GM23338 (cell line): ENCODE measurements around the gene RNF141. TPM values are rescaled to one million over a fixed set of nuclear protein-coding genes. Genes with fewer than 3 reads are reported as not detected.

ENCODE experiments used
- ATAC-seq: fragments of 200-7000 bp; cut with Tn5 transposase; 3 replicates; pipeline ENCODE4 v1.9.1; 2020
- DNase-seq: peaks from one replicate; pipeline ENCODE4 v3.0.0-alpha.2; 2015; ENCODE audit warnings: low spot score
- H2AFZ ChIP-seq: fragments of 200-600 bp; sonication (generic); 2 replicates; pipeline ENCODE4 v1.8.0; 2016; ENCODE audit warnings: antibody characterized with exemption, mild to moderate bottlenecking, moderate library complexity
- H3F3A ChIP-seq: fragments of 200-600 bp; sonication (generic); replicated peaks from 2 replicates; pipeline ENCODE4 v1.8.0; 2017; ENCODE audit warnings: antibody characterized with exemption, mixed run types, low read depth
- H3K27ac ChIP-seq: fragments of 200-600 bp; sonication (generic); 2 replicates; pipeline ENCODE4 v1.6.1; 2016; ENCODE audit warnings: low read depth
- H3K27me3 ChIP-seq: fragments of 200-600 bp; sonication (generic); 2 replicates; pipeline ENCODE4 v1.8.0; 2016; ENCODE audit warnings: mild to moderate bottlenecking, mixed run types, moderate library complexity; ENCODE audit not compliant: insufficient read depth
- H3K36me3 ChIP-seq: fragments of 200-600 bp; sonication (generic); 2 replicates; pipeline ENCODE4 v1.8.0; 2016; ENCODE audit warnings: mild to moderate bottlenecking; ENCODE audit not compliant: insufficient read depth
- H3K4me1 ChIP-seq: fragments of 200-600 bp; sonication (generic); 2 replicates; pipeline ENCODE4 v1.8.0; 2016; ENCODE audit warnings: mild to moderate bottlenecking, moderate library complexity; ENCODE audit not compliant: insufficient read depth
- H3K4me2 ChIP-seq: fragments of 200-600 bp; sonication (generic); 2 replicates; pipeline ENCODE4 v1.7.1; 2017; ENCODE audit warnings: mixed run types
- H3K4me3 ChIP-seq: fragments of 200-600 bp; sonication (generic); 2 replicates; pipeline ENCODE4 v1.6.1; 2016; ENCODE audit warnings: mixed run types
- H3K79me2 ChIP-seq: fragments of 200-600 bp; sonication (generic); replicated peaks from 2 replicates; pipeline ENCODE4 v1.8.0; 2017; ENCODE audit warnings: mild to moderate bottlenecking; ENCODE audit not compliant: insufficient read depth
- H3K9me2 ChIP-seq: fragments of 200-600 bp; sonication (generic); 2 replicates; pipeline ENCODE4 v1.8.0; 2017; ENCODE audit not compliant: insufficient read depth
- H4K20me1 ChIP-seq: fragments of 200-600 bp; sonication (generic); replicated peaks from 2 replicates; pipeline ENCODE4 v1.8.0; 2017; ENCODE audit warnings: mild to moderate bottlenecking; ENCODE audit not compliant: insufficient read depth
- H3K27ac Mint-ChIP-seq: 2 replicates; pipeline ENCODE4 v1.8.0; 2020; ENCODE audit warnings: inconsistent platforms, mild to moderate bottlenecking, moderate library complexity, mixed read lengths
- H3K27me3 Mint-ChIP-seq: 3 replicates; pipeline ENCODE4 v1.8.0; 2022; ENCODE audit warnings: low read depth, mild to moderate bottlenecking, moderate library complexity, mixed read lengths, inconsistent platforms; ENCODE audit not compliant: insufficient read depth, poor library complexity
- H3K36me3 Mint-ChIP-seq: 3 replicates; pipeline ENCODE4 v1.8.0; 2021; ENCODE audit warnings: low read depth, mild to moderate bottlenecking, inconsistent platforms, moderate library complexity, mixed read lengths
- H3K4me1 Mint-ChIP-seq: 3 replicates; pipeline ENCODE4 v1.8.0; 2020; ENCODE audit warnings: mild to moderate bottlenecking, inconsistent platforms, mixed read lengths
- H3K4me3 Mint-ChIP-seq: 3 replicates; pipeline ENCODE4 v1.8.0; 2021; ENCODE audit warnings: moderate library complexity, mild to moderate bottlenecking, inconsistent platforms, mixed read lengths
- H3K9me3 Mint-ChIP-seq: 3 replicates; pipeline ENCODE4 v1.8.0; 2020; ENCODE audit warnings: moderate library complexity, mild to moderate bottlenecking, inconsistent platforms, mixed read lengths
- CREB1 ChIP-seq: fragments of 250-450 bp; sonication (Bioruptor Pico); IDR thresholded peaks from 2 replicates; pipeline ENCODE4 v1.5.0; 2020; ENCODE audit warnings: low read depth, mild to moderate bottlenecking, moderate library complexity
- CTCF ChIP-seq, 2 experiments: fragments of 200-600 bp in 1 of 2; sonication (generic) in 1 of 2; conservative IDR thresholded peaks; 2 replicates each; pipeline versions ENCODE4 v1.5.1 to v1.6.1; 2016 to 2017; ENCODE audit warnings: antibody characterized with exemption in 2 of 2, low read depth in 2 of 2, mild to moderate bottlenecking in 2 of 2, moderate library complexity in 1 of 2
- ETS1 ChIP-seq: IDR thresholded peaks from 2 replicates; pipeline ENCODE4 v1.6.1; 2016; ENCODE audit warnings: antibody characterized with exemption
- EZH2 ChIP-seq: fragments of 200-600 bp; sonication (generic); IDR thresholded peaks from one replicate; pipeline ENCODE4 v1.8.0; 2017; ENCODE audit warnings: antibody characterized with exemption, mild to moderate bottlenecking, low read depth; ENCODE audit not compliant: unreplicated experiment
- EZH2phosphoT487 ChIP-seq: fragments of 200-600 bp; sonication (generic); IDR thresholded peaks from one replicate; pipeline ENCODE4 v1.8.1; 2018; ENCODE audit warnings: antibody characterized with exemption; ENCODE audit not compliant: unreplicated experiment
- JUNB ChIP-seq: IDR thresholded peaks from one replicate; pipeline ENCODE4 v1.6.1; 2016; ENCODE audit warnings: antibody characterized with exemption; ENCODE audit not compliant: unreplicated experiment
- NANOG ChIP-seq: IDR thresholded peaks from 2 replicates; pipeline ENCODE4 v1.6.1; 2016; ENCODE audit warnings: antibody characterized with exemption, borderline replicate concordance
- POLR2AphosphoS5 ChIP-seq: IDR thresholded peaks from 2 replicates; pipeline ENCODE4 v1.6.1; 2016; ENCODE audit warnings: antibody characterized with exemption, low read depth
- REST ChIP-seq: IDR thresholded peaks from one replicate; pipeline ENCODE4 v1.6.1; 2018; ENCODE audit warnings: antibody characterized with exemption; ENCODE audit not compliant: unreplicated experiment
- STAT1 ChIP-seq: IDR thresholded peaks from one replicate; pipeline ENCODE4 v1.6.1; 2016; ENCODE audit warnings: antibody characterized with exemption; ENCODE audit not compliant: unreplicated experiment
- ZNF114 ChIP-seq: fragments of 250-450 bp; sonication (Bioruptor Pico); IDR thresholded peaks from 2 replicates; pipeline ENCODE4 v1.5.0; 2020; ENCODE audit warnings: mild to moderate bottlenecking, moderate library complexity
- ZNF331 ChIP-seq: fragments of 250-450 bp; sonication (Bioruptor Pico); IDR thresholded peaks from 2 replicates; pipeline ENCODE4 v1.5.0; 2020; ENCODE audit warnings: low read depth, mild to moderate bottlenecking, moderate library complexity
- ZNF462 ChIP-seq: fragments of 250-450 bp; sonication (Bioruptor Pico); IDR thresholded peaks from 2 replicates; pipeline ENCODE4 v1.5.0; 2020; ENCODE audit warnings: mild to moderate bottlenecking, moderate library complexity
- polyA plus RNA-seq: library from polyadenylated mRNA; unstranded; fragments of >200 nt; fragmentation: Nextera tagmentation; extraction: Ambion mirVana; gene quantifications from 2 replicates; pipeline ENCODE4 v1.2.1, GENCODE V29; 2016
- total RNA-seq: library from RNA; depleted of rRNA; stranded (reverse); fragments of >200 nt; shearing (Covaris generic); gene quantifications from 2 replicates; pipeline ENCODE4 v1.2.3, GENCODE V29; 2014

RNF141 gene
- total and polyA plus RNA-seq, 2 experiments from 2014 or later: 11.4 to 26.9 TPM

- H3K27ac Mint-ChIP-seq: no peak overlapping the region
- no peak overlapping the region for H3K27ac ChIP-seq
- no peak for DNase-seq
- no peaks in the 10 kb centered on the region for H3K79me2 ChIP-seq
- H2AFZ ChIP-seq: no peak overlapping the region
- H3K36me3 ChIP-seq: no peaks in the 10 kb centered on the region
- no peaks in the 10 kb centered on the region for H3K9me2 ChIP-seq
- peaks cover 2% of the 10 kb centered on the region for H3K27me3 Mint-ChIP-seq
- H3K36me3 Mint-ChIP-seq: no peaks in the 10 kb centered on the region
- H3K9me3 Mint-ChIP-seq: no peaks in the 10 kb centered on the region
- no peaks in the 10 kb centered on the region for H3F3A ChIP-seq
- no peak for ATAC-seq
- H3K27me3 ChIP-seq: no peaks in the 10 kb centered on the region
- H3K4me2 ChIP-seq: no peak overlapping the region
- no peak for TF ChIP-seq STAT1
- no peak for TF ChIP-seq CREB1 (CRISPR knock-in tag)
- TF ChIP-seq NANOG: no peak
- no peak for TF ChIP-seq POLR2AphosphoS5
- TF ChIP-seq JUNB: no peak
- no peak for TF ChIP-seq EZH2phosphoT487
- TF ChIP-seq ETS1: no peak
- no peak for TF ChIP-seq REST
- TF ChIP-seq ZNF462 (CRISPR knock-in tag): no peak
- no peak for TF ChIP-seq CTCF (conservative IDR thresholded peaks at IDR 0.05; ENCODE audit: low read depth in 2 of 2)
- no peak for TF ChIP-seq ZNF331 (CRISPR knock-in tag)
- TF ChIP-seq EZH2: no peak
- no peak for TF ChIP-seq ZNF114
- H3K4me3 Mint-ChIP-seq: no peak overlapping the region
- H3K4me1 ChIP-seq: no peaks in the 10 kb centered on the region
- H3K4me3 ChIP-seq: no peak overlapping the region
- no peaks in the 10 kb centered on the region for H4K20me1 ChIP-seq
- H3K4me1 Mint-ChIP-seq: peaks cover 2% of the 10 kb centered on the region; the same call in 2 of the 3 replicates
These were observed 46.4 kb upstream of the RNF141 start for GRCh38 chr11:10587388-10587787.
